HG02759 (cell line): ENCODE results near the gene FGF1.

Experiments used
- ATAC-seq: cut with Tn5 transposase; IDR thresholded peaks from one replicate; pipeline ENCODE4 v1.9.1; 2021; ENCODE audit warnings: mild to moderate bottlenecking, moderate library complexity; ENCODE audit not compliant: unreplicated experiment

FGF1 gene

GRCh38 chr5:142685418-142686209, at the start of gene FGF1:
Gene FGF1 (minus strand): TSS chr5:142686090. CDS start chr5:142614127, 71,963 bp downstream.
- ATAC-seq: no peak

- no peak for ATAC-seq
Measured at GRCh38 chr5:142727735-142728047, 41.8 kb upstream of the FGF1 start.

GRCh38 chr5:142726188-142726731, 40.4 kb upstream of the FGF1 start:
- peak; percentile 59 for ATAC-seq

- no peak for ATAC-seq
Measured at GRCh38 chr5:142725231-142726187, 39.6 kb upstream of the FGF1 start.

- ATAC-seq: no peak
Measured at GRCh38 chr5:142724821-142725220, 38.9 kb upstream of the FGF1 start.

GRCh38 chr5:142722896-142723295, 37.0 kb upstream of the FGF1 start:
- no peak for ATAC-seq

GRCh38 chr5:142722146-142722545, 36.3 kb upstream of the FGF1 start:
- ATAC-seq: no peak

- no peak for ATAC-seq
Measured at GRCh38 chr5:142720641-142721271, 34.9 kb upstream of the FGF1 start.

GRCh38 chr5:142719836-142720370, 34.0 kb upstream of the FGF1 start:
- ATAC-seq: no peak

GRCh38 chr5:142717582-142718215, 31.8 kb upstream of the FGF1 start:
- no peak for ATAC-seq

GRCh38 chr5:142716963-142717362, 31.1 kb upstream of the FGF1 start:
- peak; percentile 41 for ATAC-seq

- ATAC-seq: no peak
Measured at GRCh38 chr5:142715291-142715690, 29.4 kb upstream of the FGF1 start.

GRCh38 chr5:142713121-142713706, 27.3 kb upstream of the FGF1 start:
- ATAC-seq: peak; percentile 99

GRCh38 chr5:142703153-142703552, 17.3 kb upstream of the FGF1 start:
- ATAC-seq: no peak

- ATAC-seq: no peak
Measured at GRCh38 chr5:142701673-142702311, 15.9 kb upstream of the FGF1 start.

GRCh38 chr5:142700566-142700965, 14.7 kb upstream of the FGF1 start:
- no peak for ATAC-seq

- peak; percentile 70 for ATAC-seq
Measured at GRCh38 chr5:142699184-142699720, 13.4 kb upstream of the FGF1 start.

GRCh38 chr5:142698447-142699183, 12.7 kb upstream of the FGF1 start:
- no peak for ATAC-seq
